IPS-18a (cell line): ENCODE measurements around the gene MICU2.
"Not testable (repeated sequence)": the region's sequence is repeated elsewhere in the genome, so short reads cannot be mapped to it uniquely, and the experiment has no call there.

Experiments
- H3K27ac ChIP-seq: one replicate; pipeline ENCODE4 v1.5.1; 2013; ENCODE audit warnings: low read length
- H3K27me3 ChIP-seq: one replicate; pipeline ENCODE4 v1.6.1; 2013; ENCODE audit warnings: mild to moderate bottlenecking, low read length; ENCODE audit not compliant: control insufficient read depth, insufficient read depth
- H3K36me3 ChIP-seq: one replicate; pipeline ENCODE4 v1.6.1; 2013; ENCODE audit warnings: low read depth, low read length; ENCODE audit not compliant: control insufficient read depth
- H3K4me1 ChIP-seq: one replicate; pipeline ENCODE4 v1.6.1; 2013; ENCODE audit warnings: low read depth, low read length; ENCODE audit not compliant: control insufficient read depth
- H3K4me3 ChIP-seq: one replicate; pipeline ENCODE4 v1.5.1; 2013; ENCODE audit warnings: low read length
- H3K9ac ChIP-seq: one replicate; pipeline ENCODE4 v1.6.1; 2013; ENCODE audit warnings: mild to moderate bottlenecking, low read length, moderate library complexity
- H3K9me3 ChIP-seq: one replicate; pipeline ENCODE4 v1.6.1; 2013; ENCODE audit warnings: low read depth, low read length; ENCODE audit not compliant: control insufficient read depth

The MICU2 gene

DNA sequence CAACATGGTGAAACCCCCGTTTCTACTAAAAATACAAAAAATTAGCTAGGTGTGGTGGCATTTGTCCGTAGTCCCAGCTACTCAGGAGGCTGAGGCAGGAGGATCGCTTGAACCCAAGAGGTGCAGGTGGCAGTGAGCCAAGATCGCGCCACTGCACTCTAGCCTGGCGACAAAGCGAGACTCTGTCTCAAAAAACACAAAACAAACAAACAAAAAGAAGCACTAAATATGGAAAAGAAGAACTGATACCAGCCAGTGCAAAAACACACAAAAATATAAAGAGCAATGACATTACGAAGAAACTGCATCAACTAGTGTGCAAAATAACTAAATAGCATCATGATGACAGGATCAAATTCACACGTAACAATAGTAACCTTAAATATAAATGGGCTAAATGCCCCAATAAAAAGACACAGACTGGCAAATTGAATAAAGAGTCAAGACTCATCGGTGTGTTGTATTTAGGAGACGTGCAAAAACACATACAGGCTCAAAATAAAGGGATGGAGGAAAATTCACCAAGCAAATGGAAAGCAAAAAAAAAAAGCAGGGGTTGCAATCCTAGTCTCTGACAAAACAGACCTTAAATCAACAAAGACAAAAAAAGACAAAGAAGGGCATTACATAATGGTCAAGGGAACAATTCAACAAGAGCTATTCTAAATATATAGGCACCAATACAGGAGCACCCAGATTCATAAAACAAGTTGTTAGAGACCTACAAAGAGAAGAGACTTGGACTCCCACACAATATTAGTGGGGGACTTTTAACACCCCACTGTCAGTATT, 13.1 kb downstream of the MICU2 start:
- not testable (repeated sequence) for H3K27ac ChIP-seq, H3K4me1 ChIP-seq, H3K9me3 ChIP-seq, H3K4me3 ChIP-seq, H3K9ac ChIP-seq, H3K27me3 ChIP-seq, H3K36me3 ChIP-seq

DNA sequence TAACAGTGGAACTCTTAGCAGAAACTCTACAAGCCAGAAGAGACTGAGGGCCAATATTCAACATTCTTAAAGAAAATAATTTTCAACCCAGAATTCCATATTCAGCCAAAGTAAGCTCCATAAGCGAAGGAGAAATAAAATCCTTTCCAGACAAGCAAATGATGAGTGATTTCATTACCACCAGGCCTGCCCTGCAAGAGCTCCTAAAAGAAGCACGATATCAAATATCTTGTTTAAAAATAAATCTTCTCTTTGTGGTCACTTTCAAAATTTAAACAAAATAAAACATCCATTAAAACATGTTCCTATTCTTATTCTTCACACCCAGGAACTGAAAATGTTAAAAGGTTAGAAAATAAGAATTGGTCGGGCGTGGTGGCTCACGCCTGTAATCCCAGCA, 13.7 kb downstream of the MICU2 start:
- no peak overlapping the region for H3K4me3 ChIP-seq
- H3K9me3 ChIP-seq = no peaks in the 10 kb centered on the region

DNA sequence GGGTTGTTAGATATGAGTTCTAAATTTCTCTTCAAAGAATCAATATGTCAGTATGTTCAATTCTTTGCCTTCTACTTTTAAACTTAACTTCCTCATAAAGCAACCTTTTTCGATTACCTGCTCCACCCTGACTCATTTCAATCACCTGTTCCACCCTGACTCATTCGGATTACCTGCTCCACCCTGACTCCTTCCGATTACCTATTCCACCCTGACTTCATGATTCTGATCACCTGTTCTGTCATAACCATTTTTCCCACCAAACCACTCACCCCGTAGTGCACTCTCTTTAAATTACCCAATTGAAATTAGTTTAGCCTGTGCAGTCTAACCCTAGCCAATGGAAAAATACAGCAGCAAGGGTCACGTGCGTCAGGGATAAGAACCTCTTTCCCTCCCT, 14.5 kb downstream of the MICU2 start:
- not testable (repeated sequence) for H3K27me3 ChIP-seq, H3K9me3 ChIP-seq, H3K27ac ChIP-seq, H3K36me3 ChIP-seq, H3K4me3 ChIP-seq, H3K9ac ChIP-seq, H3K4me1 ChIP-seq

More for the DNA sequence above, 13.7 kb downstream of the MICU2 start:
- Histone ChIP-seq H3K4me1 (no peaks in the 10 kb centered on the region), H3K27me3 (no peaks in the 10 kb centered on the region), H3K36me3 (no peaks in the 10 kb centered on the region), H3K27ac (no peak overlapping the region), H3K9ac (no peak overlapping the region)

DNA sequence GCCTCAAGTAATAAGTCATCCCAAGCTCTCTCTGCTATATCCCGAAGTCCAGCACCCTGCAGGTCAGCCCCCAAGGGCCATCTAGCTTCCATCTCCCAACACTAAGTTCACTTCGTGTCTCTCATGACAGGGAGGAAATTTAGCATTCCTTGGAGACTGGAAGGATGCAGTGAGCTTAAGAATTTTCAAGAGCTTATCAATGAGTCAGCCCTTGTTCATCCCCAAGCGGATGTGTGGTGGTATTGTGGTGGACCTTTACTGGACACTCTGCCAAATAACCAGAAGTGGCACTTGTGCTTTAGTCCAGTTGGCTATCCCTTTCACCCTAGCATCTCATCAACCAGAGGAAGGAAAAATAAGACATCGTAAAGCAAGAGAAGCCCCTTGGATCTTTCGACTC, 15.6 kb downstream of the MICU2 start:
- not testable (repeated sequence) for H3K27me3 ChIP-seq, H3K9me3 ChIP-seq, H3K36me3 ChIP-seq, H3K4me1 ChIP-seq, H3K27ac ChIP-seq, H3K9ac ChIP-seq, H3K4me3 ChIP-seq

DNA sequence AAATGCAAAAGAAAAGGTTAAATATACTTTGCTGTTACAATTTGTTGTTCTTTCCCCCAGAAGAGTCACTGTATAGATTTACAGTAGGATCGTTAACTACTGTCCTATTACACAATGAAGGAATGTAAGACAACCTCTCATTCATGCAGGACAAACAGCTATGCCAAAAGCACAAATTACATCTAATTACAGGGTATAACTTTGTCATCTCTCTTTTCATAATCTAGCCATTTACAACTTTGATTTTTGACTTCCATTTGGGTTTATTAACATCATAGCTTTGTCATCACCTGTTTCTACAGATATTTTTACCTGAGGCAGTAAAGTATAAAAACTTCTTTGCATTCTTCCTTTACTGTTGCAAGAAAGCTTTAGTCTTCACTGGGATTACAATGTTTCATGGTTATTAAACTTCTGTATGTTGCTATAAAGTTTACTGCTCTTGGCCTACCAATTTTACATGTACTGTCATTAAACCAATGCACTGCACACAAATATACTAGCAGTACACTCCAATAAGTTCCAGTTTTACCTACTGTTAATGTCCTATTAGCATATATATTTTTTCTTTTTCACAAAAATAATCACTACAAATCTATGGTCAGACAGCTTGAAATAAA, 18.9 kb downstream of the MICU2 start:
- Histone ChIP-seq H3K27me3 (no peaks in the 10 kb centered on the region), H3K9me3 (peaks cover 6% of the 10 kb centered on the region), H3K36me3 (no peaks in the 10 kb centered on the region), H3K4me3 (no peak overlapping the region), H3K4me1 (no peaks in the 10 kb centered on the region), H3K9ac (no peak overlapping the region), H3K27ac (no peak overlapping the region)

DNA sequence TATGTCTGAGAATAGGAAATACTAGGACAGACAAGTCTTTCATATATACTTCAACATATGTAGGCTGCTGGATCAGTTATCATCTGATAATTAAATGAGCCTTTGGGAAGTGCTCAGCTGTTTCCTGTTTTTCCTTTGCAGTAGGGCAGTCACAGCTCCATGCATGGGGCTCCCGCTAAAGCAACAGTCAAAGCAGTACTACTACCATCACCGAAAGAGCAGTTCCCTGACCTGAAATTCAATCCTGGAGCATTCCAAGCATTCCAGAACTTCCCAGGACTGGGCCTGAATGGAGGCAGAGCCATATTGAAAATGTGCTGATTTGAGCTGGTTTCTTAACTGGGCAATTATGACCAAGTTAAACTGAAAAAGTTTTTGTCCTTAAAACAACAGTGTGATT, 20.5 kb downstream of the MICU2 start:
- Histone ChIP-seq H3K9ac (no peak overlapping the region), H3K4me1 (no peaks in the 10 kb centered on the region), H3K4me3 (no peak overlapping the region), H3K9me3 (peaks cover 6% of the 10 kb centered on the region), H3K27me3 (no peaks in the 10 kb centered on the region), H3K36me3 (no peaks in the 10 kb centered on the region), H3K27ac (no peak overlapping the region)

DNA sequence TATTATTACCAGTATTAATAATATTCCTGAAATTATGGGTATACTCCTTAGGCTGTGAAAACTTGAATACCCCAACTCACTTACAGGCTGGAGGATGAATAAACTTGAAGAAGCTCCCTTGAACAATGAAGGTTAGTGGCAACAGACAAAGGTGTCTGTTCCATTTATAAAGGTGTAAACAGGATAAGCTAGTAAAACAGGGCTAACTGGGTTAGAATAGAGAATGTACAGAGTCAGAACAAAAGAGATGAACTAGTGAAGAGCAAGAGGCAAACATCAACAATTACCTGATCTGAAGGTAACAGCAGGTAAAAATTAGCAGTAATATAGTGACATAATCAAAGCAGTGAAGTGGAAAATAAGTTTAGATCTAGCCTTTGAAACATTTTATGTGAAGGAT, 23.2 kb downstream of the MICU2 start:
- Histone ChIP-seq H3K9ac (no peak overlapping the region), H3K27me3 (no peaks in the 10 kb centered on the region), H3K4me1 (no peaks in the 10 kb centered on the region), H3K36me3 (no peaks in the 10 kb centered on the region), H3K4me3 (no peak overlapping the region), H3K9me3 (peaks cover 6% of the 10 kb centered on the region), H3K27ac (no peak overlapping the region)

DNA sequence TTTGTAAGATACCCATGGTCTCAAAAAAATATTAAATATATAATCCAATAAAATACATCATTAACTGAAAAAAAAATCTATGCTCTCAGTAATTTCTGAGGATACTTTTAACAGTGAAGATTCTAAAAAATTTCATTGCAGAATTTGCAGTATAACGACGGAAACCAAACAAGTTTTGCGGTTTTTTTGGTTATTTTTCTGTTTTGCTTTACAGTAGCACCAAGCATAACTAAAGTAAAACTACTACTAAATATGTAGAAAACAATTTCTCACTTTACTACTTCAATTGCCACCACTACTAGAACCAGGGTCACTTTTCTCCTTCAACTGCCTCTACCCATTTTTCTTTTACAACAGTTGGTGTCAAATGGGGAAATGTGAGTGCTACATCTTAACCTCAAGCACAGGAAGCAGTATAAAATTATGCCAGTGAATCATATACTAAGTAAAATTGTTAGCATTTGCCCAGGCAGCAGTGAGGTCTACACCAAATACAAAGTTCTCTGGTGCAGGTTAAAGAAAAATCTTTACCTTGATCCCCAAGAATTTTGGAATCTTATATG, 24.1 kb downstream of the MICU2 start:
- no peaks in the 10 kb centered on the region for H3K36me3 ChIP-seq
- H3K4me3 ChIP-seq = no peak overlapping the region
- H3K27ac ChIP-seq = no peak overlapping the region
- H3K27me3 ChIP-seq = no peaks in the 10 kb centered on the region
- peaks cover 6% of the 10 kb centered on the region for H3K9me3 ChIP-seq
- H3K4me1 ChIP-seq = no peaks in the 10 kb centered on the region
- H3K9ac ChIP-seq = no peak overlapping the region

DNA sequence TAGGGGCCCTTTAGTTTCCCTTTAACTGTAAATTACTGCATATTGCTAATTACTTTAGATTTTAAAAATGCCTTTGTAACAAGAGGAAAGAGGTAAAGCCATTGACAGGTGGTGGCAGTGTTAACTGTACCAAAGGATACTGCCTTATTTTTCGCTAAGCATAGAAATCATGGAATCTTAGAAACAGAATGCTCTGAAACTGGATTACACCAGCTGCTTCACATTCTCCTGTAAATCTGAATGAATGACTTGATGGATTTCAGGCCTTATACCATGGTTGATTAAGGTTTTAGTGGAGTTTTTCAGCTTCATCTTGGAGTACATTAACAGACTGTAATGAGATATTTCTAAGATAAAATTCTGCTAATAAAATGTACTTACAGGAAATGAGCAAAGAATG, 25.2 kb downstream of the MICU2 start:
- no peak overlapping the region for H3K27ac ChIP-seq
- H3K9me3 ChIP-seq = peaks cover 6% of the 10 kb centered on the region
- H3K9ac ChIP-seq = no peak overlapping the region
- H3K4me3 ChIP-seq = no peak overlapping the region
- H3K36me3 ChIP-seq = no peaks in the 10 kb centered on the region
- H3K27me3 ChIP-seq = no peaks in the 10 kb centered on the region
- H3K4me1 ChIP-seq = no peaks in the 10 kb centered on the region

DNA sequence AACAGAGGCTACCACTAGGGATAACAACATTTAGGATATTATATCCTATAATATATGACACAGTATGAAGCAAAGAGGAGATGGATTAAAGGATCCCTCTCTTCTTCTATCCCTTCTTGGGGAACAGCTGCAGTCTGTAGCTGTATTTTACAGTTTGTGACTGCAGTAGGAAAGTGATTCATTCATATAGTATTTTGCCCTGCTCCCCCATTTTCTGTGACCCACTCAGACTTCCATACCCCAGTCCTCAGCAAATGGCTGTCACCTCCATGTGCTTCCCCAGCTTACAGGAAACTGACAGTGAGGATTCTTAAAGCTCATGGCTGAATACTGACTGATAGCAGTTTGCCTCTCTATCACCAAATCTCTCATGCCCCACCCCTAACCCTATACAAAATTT, 27.5 kb downstream of the MICU2 start:
- Histone ChIP-seq H3K36me3 (no peaks in the 10 kb centered on the region), H3K27ac (no peak overlapping the region), H3K9me3 (no peaks in the 10 kb centered on the region), H3K4me3 (no peak overlapping the region), H3K4me1 (no peaks in the 10 kb centered on the region), H3K9ac (no peak overlapping the region), H3K27me3 (no peaks in the 10 kb centered on the region)

DNA sequence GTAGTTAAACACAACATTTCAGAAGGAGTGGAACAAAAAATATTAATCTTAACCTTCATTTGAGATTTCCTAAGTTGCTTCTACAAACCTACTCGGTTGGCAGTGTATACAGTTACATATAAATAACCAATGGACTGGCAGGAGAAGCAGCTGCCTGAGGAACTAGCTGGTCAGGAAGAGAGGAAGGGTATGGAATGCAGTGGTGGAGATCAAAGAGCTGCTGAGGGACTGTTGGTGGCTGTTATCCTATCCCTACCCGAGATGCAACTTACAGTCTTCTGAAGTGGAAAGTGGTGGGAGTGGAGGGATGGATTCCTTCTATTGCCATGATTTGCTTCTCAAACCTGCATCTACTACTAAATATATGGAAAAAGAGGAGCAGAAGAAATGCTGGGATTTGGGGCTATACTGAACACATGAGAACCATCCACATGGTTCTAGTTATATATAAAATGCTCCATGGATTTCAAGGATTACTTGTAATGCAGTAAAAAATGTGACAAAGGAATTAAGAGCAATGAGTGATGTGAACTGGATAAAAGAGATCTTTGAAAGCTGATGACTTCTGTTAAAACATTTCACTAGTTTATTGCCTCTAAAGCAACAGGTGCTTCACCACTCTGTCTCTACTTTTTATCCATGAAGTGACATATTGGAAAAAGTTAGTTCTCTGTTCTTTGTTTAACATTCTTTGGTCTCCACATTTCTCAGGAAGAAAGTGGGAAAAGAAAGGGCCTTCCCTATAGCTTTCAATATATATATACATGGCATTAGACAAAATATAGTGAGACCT, 29.9 kb downstream of the MICU2 start:
- H3K4me3 ChIP-seq = no peak overlapping the region
- H3K27me3 ChIP-seq = no peaks in the 10 kb centered on the region
- H3K9me3 ChIP-seq = no peaks in the 10 kb centered on the region
- H3K36me3 ChIP-seq = no peaks in the 10 kb centered on the region
- no peak overlapping the region for H3K9ac ChIP-seq
- H3K27ac ChIP-seq = no peak overlapping the region
- H3K4me1 ChIP-seq = no peaks in the 10 kb centered on the region
